Hippocampal formation (tissue), 2 donors: Measurements from ENCODE around the gene NKAIN2.
A peak's percentile ranks its signal among the peaks of the same experiment; 100 is the strongest.

ENCODE experiments used
- DNase-seq, 2 donors: peaks; one replicate each; lab custom pipeline; 2025; lab: John Stamatoyannopoulos, UW

Gene NKAIN2

GRCh38 chr6:123808556-123808955 is 4.9 kb downstream of the NKAIN2 start:
- DNase-seq: peak; percentile 45 to 65

GRCh38 chr6:123810214-123810613 is 6.5 kb downstream of the NKAIN2 start:
- DNase-seq: no peak

GRCh38 chr6:123810948-123811347 is 7.3 kb downstream of the NKAIN2 start:
- no peak for DNase-seq

- DNase-seq: no peak
Measured at GRCh38 chr6:123811378-123811777, 7.7 kb downstream of the NKAIN2 start.

DNA sequence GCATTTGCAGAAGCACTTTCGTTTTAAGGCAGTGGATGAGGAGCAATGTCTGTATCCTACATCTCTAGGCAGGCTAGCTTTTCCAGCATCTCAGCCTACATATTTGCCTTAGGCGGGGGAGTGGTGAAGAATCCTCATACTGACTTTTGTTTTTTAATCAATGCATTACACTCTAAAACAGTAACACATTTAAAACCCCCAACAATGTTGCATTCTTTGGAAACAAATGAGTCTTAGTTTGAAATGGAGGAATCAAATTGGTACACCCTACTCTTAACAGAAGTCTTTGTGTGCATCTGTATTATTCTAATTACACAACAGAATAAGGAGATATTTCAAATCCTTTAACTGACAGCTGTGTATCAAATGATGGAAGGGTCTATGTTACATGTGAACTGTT is 9.0 kb downstream of the NKAIN2 start:
- DNase-seq: peak in 1 of 2 donors; percentile 67

DNA sequence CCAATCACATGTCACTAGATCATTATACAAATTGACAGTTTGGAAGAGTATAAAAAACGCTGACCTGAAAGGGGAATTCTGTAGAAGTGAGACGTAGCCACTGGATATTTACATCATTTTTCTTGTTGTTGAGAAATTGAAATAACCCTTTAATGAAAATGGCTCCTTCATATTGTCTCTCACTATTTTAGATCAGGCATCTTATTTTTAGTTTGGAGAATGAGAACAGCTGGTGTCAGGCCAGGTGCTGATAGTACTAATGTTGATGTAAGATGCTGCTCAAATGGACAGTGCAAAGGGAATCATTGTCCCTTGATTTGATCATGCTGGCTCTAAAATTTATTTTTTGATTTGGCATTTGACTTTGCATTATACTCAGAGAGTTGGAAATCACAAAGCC is 17.4 kb downstream of the NKAIN2 start:
- no peak for DNase-seq

DNA sequence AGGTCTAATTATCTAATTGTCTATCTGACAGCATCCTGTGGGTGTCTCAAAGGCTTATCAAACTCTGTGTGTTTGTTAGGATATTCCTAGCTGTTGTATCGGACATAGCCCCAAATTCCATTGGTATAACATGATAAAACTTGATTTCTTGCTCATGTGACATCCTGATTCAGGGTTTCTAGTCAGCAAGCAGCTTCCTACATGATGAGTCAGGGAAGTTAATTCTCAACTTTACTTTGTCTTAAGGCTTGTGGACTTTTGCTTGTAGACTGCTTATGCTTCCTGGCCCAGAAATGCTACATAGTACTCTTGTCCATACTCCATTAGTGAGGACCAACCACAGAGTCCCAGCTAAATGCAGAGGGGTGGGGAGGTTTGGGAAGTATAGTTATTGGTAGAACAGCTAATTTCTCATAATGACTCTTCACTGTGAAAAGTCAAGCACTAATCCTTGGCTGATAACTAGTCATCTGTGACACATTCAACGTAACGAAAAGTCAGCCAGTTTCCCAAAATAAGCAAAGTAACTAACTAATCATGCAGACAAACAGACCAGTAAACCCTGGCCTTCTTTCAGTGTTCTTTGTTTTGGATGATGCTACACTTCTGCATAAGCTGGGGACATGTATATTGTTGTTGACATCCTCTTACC is 25.8 kb downstream of the NKAIN2 start:
- DNase-seq: no peak

- DNase-seq: no peak
Measured at GRCh38 chr6:123830120-123830519, 26.5 kb downstream of the NKAIN2 start.

- DNase-seq: no peak
Measured at GRCh38 chr6:123838505-123839234, 35.0 kb downstream of the NKAIN2 start.

GRCh38 chr6:123841067-123841896 is 37.6 kb downstream of the NKAIN2 start:
- no peak for DNase-seq

DNA sequence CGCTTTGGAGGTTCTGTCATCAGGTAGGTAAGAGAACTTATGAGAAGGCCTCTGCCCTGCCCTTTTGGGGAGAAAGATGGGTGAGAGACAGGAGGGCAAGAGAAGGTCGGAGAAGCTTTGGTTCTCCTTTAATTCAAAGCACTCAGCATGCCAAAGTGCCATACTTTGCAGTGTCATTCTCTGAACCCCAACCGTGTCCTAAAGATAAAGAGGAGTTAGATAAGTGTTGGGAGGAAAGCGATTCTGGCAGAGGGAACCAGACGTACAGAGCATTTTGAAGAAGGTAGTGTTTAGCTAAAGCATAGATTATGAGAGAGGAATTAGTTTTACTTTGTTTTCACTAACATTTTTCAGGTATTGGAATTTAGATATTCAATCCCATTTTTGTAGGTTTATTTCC is 40.3 kb downstream of the NKAIN2 start:
- DNase-seq: no peak

DNA sequence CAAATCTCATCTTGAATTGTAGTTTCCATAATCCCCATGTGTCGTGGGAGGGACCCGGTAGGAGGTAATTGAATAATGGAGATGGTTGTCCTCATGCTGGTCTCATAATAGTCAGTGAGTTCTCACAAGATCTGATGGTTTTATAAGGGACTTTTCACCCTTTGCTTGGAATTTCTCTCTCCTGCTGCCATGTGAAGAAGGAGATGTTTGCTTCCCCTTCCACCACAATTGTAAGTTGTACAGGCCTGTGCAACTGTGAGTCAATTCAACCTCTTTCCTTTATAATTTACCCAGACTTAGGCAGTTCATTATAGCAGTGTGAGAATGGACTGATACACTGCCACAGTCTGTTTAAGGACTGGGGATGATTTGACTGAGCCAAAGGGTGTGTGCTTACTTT is 44.7 kb downstream of the NKAIN2 start:
- no peak for DNase-seq

DNA sequence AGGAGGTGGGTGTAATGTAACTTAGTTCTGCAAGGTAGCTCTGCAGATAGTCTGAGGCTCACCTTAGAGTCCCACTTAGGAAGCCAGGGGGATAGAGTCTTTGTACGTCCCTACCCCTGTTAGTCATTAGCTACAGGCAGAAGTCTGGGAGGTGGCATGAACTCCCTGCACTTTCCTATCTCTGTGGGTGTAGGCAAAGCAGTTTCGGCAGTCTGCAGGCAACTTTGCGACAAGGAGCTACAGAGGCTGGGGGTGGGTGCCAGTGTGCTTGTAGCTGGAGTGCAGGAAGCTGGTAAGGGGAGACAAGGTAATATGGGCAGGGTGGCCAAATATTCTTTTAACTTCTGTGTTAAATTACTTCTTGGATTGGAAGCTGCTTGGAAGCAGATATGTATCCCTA is 45.7 kb downstream of the NKAIN2 start:
- no peak for DNase-seq

- DNase-seq: no peak
Measured at GRCh38 chr6:123850555-123850954, 46.9 kb downstream of the NKAIN2 start.

- no peak for DNase-seq
Measured at GRCh38 chr6:123854201-123854600, 50.5 kb downstream of the NKAIN2 start.

DNA sequence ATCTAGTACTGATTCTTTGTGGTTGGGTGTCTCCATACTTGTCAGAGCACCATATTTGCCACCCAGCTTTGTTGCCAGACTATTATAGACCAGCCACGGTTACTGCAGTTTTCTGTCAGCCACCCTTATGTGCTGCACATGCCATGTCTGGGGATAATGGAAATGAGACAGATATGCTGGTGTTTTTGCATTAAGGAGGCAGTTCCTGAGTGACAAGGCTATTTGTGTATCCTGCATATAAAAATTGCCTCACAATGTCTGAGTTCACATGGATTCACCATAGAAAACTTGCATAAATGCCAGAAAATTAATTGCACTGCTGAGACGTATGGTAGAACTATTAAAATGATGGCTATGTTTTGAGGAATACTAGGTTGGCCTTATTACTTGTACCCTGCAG is 51.8 kb downstream of the NKAIN2 start:
- no peak for DNase-seq

DNA sequence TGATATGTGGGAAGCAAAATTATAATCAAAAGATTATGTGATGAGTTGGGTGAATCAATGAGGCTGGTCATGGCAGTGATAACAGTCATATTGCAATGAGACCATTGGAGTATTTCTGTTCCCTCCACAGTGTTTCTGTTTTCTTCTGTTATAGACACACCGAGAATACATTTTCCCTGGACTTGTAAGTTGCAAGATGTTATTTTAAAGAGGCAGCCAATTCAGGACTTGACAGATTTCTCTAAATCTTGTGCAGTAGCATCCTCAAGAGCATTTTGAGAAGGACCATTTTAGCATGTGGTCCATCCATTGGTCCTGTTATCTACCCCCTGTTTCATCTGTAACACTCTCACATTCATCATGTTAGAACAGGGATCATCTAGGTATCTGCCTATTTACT is 55.6 kb downstream of the NKAIN2 start:
- DNase-seq: no peak

GRCh38 chr6:123869334-123869733 is 65.7 kb downstream of the NKAIN2 start:
- no peak for DNase-seq

DNA sequence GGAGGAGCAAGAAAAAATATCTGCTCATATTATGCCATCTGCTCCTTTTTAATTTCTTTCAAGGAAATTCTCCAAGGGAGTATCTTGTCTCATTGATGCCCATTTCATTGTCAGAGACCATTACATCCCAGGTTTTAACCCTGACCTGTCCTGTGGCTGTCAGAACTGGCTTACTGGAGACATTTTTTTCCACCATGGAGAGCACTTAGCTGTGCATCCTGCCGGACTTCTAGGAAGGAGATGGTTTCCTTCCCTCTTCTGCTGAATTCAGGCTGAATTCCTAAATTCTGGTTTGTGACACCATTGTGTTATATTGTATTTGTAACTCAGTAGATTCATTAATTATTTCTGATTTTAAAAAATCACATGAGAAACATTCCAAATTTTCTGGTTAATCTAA is 70.3 kb downstream of the NKAIN2 start:
- no peak for DNase-seq

- no peak for DNase-seq
Measured at GRCh38 chr6:123875784-123876183, 72.1 kb downstream of the NKAIN2 start.

DNA sequence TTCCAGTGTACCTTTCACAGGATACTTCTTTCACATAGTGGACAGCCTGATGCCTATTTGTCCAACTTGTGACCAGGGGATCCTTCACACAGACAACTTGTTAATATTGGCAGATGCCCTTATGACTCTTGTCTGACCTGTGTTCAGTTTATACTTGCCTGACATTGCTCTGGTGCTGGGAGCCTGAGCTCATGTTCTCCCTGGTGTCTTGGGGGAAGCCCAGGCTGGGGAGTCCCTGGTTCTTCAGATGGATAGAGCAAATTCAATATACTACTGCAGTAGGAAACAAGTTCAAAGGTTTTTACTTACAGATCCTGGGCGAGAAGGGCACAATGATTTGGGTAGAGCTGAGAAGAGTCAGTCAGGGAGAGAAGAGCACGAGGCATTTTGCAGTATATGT is 76.1 kb downstream of the NKAIN2 start:
- no peak for DNase-seq

GRCh38 chr6:123888771-123889513 is 85.3 kb downstream of the NKAIN2 start:
- no peak for DNase-seq
